NCI-H524 (cell line): ENCODE measurements around the gene MAGEA4.
A peak's percentile ranks its signal among the peaks of the same experiment; 100 is the strongest.
"Not testable (repeated sequence)": the region's sequence is repeated elsewhere in the genome, so short reads cannot be mapped to it uniquely, and the experiment has no call there.

Experiments
- DNase-seq, 2 experiments: peaks; one replicate each; lab custom pipeline; 2025; lab: John Stamatoyannopoulos, UW

Gene MAGEA4

GRCh38 chrX:151912780-151913179 is at the start of gene MAGEA4:
MAGEA4 (plus strand) TSS chrX:151912889; CDS start chrX:151923665, 10,776 bp downstream.
- no peak for DNase-seq

- no peak for DNase-seq
These were observed 42.1 kb upstream of the MAGEA4 start for GRCh38 chrX:151870602-151871001.

GRCh38 chrX:151871244-151871643 is 41.4 kb upstream of the MAGEA4 start:
- no peak for DNase-seq

GRCh38 chrX:151873096-151873495 is 39.6 kb upstream of the MAGEA4 start:
- no peak for DNase-seq

GRCh38 chrX:151875270-151876026 is 37.2 kb upstream of the MAGEA4 start:
- no peak for DNase-seq

GRCh38 chrX:151878574-151878973 is 34.1 kb upstream of the MAGEA4 start:
- no peak for DNase-seq

GRCh38 chrX:151879856-151880255 is 32.8 kb upstream of the MAGEA4 start:
- DNase-seq, result no peak

- DNase-seq, result no peak
These were observed 31.8 kb upstream of the MAGEA4 start for GRCh38 chrX:151880895-151881294.

GRCh38 chrX:151889421-151889820 is 23.3 kb upstream of the MAGEA4 start:
- DNase-seq, result no peak

- no peak for DNase-seq
These were observed 15.8 kb upstream of the MAGEA4 start for GRCh38 chrX:151896734-151897474.

- DNase-seq, result no peak
These were observed 13.1 kb upstream of the MAGEA4 start for GRCh38 chrX:151899622-151900021.

GRCh38 chrX:151901826-151902225 is 10.9 kb upstream of the MAGEA4 start:
- DNase-seq, result no peak

- DNase-seq, result peak in 1 of 2 experiments; percentile 1
These were observed 9.7 kb upstream of the MAGEA4 start for GRCh38 chrX:151902813-151903591.

- DNase-seq, result no peak
These were observed 7.7 kb upstream of the MAGEA4 start for GRCh38 chrX:151904989-151905388.

- DNase-seq, result no peak
These were observed 468 bp upstream of the MAGEA4 start for GRCh38 chrX:151912221-151912620.

GRCh38 chrX:151918736-151919135 is 6.0 kb downstream of the MAGEA4 start:
- DNase-seq, result not testable (repeated sequence)

- no peak for DNase-seq
These were observed 6.9 kb downstream of the MAGEA4 start for GRCh38 chrX:151919610-151920009.

GRCh38 chrX:151920101-151920500 is 7.4 kb downstream of the MAGEA4 start:
- no peak for DNase-seq

GRCh38 chrX:151920530-151920929 is 7.8 kb downstream of the MAGEA4 start:
- no peak for DNase-seq

- DNase-seq, result no peak
These were observed 8.6 kb downstream of the MAGEA4 start for GRCh38 chrX:151921292-151921691.

- DNase-seq, result no peak
These were observed 9.2 kb downstream of the MAGEA4 start for GRCh38 chrX:151921866-151922265.

- no peak for DNase-seq
These were observed 10.0 kb downstream of the MAGEA4 start for GRCh38 chrX:151922692-151923091.

GRCh38 chrX:151923648-151924047 is 11.0 kb downstream of the MAGEA4 start:
- no peak for DNase-seq
